ENCODE results near the gene TRAP1.
A peak's percentile ranks its signal among the peaks of the same experiment; 100 is the strongest.
"Not testable (repeated sequence)": the region's sequence is repeated elsewhere in the genome, so short reads cannot be mapped to it uniquely, and the experiment has no call there.

TRAP1 gene

DNA sequence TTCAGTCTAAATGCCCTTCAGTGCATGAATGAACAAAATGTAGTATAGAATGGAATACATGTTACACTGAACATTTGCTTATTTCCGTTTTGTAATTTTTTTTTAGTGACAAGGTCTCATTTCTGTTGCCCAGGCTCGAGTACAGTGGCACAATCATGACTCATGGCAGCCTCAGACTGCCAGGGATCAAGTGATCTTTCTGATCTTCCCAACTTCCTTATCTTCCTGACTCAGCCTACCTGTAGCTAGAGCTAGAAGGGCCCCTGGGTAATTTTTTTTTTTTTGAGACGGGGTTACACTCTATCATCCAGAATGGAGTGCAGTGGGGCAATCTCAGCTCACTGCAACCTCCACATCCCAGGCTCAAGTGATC, 98.6 kb downstream of the TRAP1 start:
- FAIRE-seq: no peak
- DNase-seq (ENCODE audit: insufficient read length, low spot score): no peak

DNA sequence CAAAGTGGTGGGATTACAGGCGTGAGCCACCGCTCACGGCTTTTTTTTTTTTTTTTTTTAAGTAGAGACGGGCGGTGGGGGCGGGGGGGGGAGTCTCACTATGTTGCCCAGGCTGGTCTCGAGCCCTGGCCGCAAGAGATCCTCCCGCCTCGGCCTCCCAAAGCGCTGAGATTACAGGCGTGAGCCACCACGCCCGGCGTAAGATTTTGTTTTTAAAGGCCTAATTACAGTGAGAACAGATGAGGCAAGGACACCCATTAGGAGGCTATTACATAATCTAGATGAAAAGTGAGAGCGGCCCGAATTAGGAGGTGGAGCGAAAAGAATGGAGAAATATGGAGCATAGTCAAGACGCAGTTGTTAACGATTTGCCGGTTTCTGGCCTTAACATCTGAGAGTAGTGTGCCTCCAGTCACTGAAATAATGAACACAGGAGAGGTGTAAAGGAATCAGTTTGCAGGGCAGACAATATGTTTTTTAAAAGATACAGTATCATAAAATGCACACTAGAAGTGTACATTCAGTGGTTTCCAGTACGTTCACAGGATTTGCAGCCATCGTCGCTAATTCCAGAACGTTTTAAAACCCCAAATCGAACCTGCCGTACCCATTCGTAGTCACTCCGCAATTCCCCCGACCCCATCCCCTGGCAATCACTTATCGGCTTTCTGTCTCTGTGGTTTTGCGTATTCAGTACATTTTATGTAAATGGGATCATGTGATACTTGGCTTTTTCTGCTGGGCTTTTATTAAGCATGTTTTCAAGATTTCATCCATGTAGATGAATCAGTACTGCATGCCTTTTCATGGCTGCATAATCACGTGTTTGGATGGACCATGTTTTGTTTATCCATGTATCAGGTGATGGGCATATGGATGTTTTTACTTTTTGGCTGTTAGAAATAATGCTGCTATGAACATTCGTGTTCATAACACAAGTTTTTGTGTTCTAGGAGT, 104.5 kb downstream of the TRAP1 start:
- DNase-seq (ENCODE audit: insufficient read length, low spot score) (no peak), FAIRE-seq (no peak)

DNA sequence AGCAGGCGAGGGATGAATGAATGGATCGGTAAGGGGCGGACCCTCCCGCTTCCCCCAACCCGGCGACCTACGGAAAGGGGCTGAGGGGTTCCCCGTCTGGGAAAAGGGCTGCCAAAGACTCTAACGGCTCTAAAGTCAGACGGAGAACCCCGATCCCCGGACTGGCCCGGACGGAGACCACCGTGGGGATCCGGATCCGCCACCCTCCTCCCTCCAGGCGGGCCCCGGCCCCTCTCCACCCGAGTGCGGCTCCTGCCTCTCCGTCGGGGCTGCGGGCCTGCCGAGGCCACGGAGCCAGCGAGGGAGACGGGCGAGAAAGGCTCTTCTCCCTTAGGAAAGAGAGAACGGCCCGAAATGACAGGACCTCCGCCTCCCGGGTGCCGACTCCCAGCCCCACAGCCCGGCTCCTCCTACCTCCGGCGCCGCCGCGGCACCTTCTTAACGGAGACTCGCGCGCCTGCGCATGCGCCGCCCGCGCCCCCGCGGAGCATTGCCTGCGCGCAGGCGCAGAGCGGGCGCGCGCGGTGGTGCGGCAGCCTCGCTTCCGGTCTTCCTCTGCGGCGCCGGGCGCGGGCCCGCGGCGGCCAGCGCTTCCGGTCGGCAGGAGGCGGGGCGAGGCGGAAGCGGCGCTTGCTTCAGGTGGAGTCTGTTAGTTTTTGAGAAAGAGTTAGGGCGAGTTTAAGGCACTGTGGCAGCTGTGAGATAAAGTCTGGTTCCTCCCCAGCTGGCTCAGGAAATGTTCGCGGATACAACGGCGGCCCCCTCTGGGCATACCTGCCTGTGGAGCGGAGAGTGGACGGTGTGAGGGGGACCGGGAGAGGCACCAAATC, 106.0 kb downstream of the TRAP1 start, which contains the start of gene SLX4:
SLX4 (minus strand) TSS at position 461 of the 830 bp plus-strand sequence. CDS start 2,642 bp downstream, outside the sequence.
- peak; percentile 74 for FAIRE-seq
- peak; percentile 97 for DNase-seq (ENCODE audit: insufficient read length, low spot score)

DNA sequence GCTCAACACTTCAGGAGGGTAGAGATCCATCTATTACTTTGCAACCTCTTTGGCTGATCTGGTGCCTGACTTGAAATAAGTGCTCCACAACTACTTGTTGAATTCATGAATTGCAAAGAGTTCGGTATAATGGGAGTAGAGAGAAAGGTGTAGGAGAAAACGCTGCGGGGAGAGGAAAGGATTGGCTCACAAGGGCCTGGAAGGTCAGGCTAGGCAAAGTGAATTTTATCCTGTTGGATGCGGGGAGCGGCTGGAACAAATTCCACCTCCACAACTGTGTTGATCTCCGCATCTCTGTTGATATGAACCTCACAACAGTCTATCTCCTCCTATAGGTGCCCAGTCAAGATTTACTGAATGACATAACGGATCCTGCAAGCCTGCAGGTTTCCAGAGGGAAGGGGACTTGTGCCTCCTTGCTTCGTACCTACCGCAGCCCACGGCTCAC, 106.6 kb downstream of the TRAP1 start:
- no peak for FAIRE-seq
- no peak for DNase-seq (ENCODE audit: insufficient read length, low spot score)

DNA sequence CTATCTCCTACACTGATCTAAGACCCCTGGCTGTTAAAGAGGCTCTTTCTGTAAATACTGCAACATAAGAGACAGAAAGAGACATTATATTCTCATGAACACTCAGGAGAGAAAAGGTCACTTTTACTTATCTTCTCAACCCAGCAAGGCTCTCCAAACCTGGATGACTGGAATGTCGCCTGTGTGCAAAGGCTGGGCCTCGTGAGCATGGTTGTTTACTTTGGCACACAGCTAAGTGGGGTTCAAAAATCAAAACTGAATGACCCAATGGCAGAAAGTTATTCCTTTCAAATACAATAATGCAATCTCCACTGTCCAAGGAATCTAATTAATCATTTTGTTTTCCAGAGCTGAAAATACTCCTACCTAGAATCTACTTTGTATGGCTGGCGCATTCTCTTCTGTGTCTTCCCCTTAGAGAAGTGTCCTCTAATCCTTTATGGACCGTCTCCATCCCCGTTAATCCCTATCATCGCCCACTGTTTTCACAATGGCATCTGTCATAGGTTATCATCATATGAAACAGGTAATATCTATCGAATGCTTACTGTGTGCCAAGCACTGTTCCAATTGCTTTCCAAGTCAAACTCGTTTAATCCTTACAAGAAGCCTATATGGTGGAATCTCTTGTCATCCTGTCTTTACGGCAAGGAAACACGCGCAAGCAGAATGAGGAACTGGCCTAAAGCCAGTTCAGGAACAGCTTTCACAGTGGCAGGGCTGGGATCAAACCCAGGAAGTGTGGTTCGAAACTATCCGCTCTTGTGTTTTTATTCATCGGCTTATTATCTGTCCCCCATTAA, 107.2 kb downstream of the TRAP1 start:
- DNase-seq (ENCODE audit: insufficient read length, low spot score) (no peak), FAIRE-seq (peak; percentile 69)

DNA sequence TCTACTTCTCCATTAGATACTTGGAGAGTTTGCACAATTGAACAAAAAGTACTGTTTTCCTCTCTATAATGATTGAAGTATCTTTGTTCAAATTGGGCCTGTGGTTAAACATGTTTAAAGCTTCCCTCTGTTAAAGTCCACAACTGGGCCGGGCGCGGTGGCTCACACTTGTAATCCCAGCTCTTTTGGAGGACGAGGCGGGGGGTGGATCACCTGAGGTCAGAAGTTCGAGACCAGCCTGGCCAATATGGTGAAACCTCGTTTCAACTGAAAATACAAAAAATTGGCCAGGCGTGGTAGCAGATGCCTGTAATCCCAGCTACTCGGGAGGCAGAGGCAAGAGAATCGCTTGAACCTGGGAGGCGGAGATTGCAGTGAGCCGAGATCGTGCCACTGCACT, 108.3 kb downstream of the TRAP1 start:
- not testable (repeated sequence) for DNase-seq (ENCODE audit: insufficient read length, low spot score); FAIRE-seq

DNA sequence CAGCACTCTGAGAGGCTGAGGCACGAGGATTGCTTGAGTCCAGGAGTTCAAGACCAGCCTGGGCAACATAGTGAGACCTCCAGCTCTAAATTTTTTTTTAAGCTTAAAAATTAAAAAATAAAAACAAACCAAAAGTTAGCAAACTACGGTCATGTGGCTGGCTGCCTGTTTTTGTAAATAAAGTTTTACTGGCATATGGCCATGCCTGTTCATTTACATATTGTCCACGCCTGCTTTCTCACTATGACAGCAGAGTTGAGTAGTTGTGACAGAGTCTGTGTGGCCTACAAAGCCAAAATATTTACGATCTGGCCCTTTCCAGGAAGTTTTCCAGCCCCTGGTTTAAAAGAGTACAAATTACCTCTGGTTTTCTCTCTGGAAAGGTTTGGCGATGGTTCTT, 109.3 kb downstream of the TRAP1 start:
- FAIRE-seq (no peak), DNase-seq (ENCODE audit: insufficient read length, low spot score) (no peak)

Measured in GM19239 (cell line).